Measurements from ENCODE around the gene AQP11. TPM values are rescaled to one million over a fixed set of nuclear protein-coding genes. Genes with fewer than 3 reads are reported as not detected.
A peak's percentile ranks its signal among the peaks of the same experiment; 100 is the strongest.
"Not testable (repeated sequence)": the region's sequence is repeated elsewhere in the genome, so short reads cannot be mapped to it uniquely, and the experiment has no call there.

AQP11 gene
- total RNA-seq, 2 experiments from 2014 or later, result 0.20 TPM; not detected in 1

GRCh38 chr11:77604281-77604680, 14.5 kb downstream of the AQP11 start:
- Mint-ChIP-seq H3K4me3 (no peak overlapping the region), H3K4me1 (no peaks in the 10 kb centered on the region), H3K9me3 (no peaks in the 10 kb centered on the region), H3K27me3 (no peaks in the 10 kb centered on the region), H3K27ac (no peak overlapping the region), H3K36me3 (ENCODE audit: low read depth) (peaks cover 7% of the 10 kb centered on the region)
- CTCF ChIA-PET, result no interaction called here
- POLR2A ChIA-PET, result no interaction called here
- no peak for DNase-seq

DNA sequence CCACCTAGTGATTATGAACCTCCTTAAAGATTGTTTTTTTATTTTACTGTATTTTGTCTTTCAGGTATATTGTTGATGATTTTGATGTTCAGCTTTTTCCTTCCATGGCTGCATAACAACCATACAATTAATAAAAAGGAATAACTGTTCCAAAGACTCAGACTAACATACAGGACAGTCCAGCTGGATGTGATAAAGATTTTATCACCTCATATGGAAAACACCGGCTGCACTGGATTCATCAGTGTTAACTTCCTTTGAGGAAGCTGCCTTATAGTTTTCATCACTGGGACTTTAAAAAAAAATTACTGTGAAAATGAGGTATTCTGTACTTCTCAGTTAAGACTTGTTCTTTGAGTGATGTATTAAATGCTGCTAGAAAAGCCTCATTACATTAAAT, 19.5 kb downstream of the AQP11 start:
- Mint-ChIP-seq H3K4me3 (no peak overlapping the region), H3K27me3 (no peaks in the 10 kb centered on the region), H3K36me3 (ENCODE audit: low read depth) (peaks cover 13% of the 10 kb centered on the region), H3K27ac (no peak overlapping the region), H3K9me3 (no peaks in the 10 kb centered on the region), H3K4me1 (no peaks in the 10 kb centered on the region)
- no peak for DNase-seq
- POLR2A ChIA-PET, result no interaction called here
- CTCF ChIA-PET, result no interaction called here

GRCh38 chr11:77611921-77612320, 22.2 kb downstream of the AQP11 start:
- POLR2A ChIA-PET, result interaction anchor here (0.6 kb wide), 2 partner anchors 73 to 878 kb away, joined by 3 to 4 read pairs; no protein-coding TSS in a partner anchor
- no peak overlapping the region for H3K27ac Mint-ChIP-seq
- CTCF ChIA-PET, result interaction anchor here (0.6 to 0.8 kb wide), 2 partner anchors 12 to 119 kb away, joined by 3 read pairs; no protein-coding TSS in a partner anchor

DNA sequence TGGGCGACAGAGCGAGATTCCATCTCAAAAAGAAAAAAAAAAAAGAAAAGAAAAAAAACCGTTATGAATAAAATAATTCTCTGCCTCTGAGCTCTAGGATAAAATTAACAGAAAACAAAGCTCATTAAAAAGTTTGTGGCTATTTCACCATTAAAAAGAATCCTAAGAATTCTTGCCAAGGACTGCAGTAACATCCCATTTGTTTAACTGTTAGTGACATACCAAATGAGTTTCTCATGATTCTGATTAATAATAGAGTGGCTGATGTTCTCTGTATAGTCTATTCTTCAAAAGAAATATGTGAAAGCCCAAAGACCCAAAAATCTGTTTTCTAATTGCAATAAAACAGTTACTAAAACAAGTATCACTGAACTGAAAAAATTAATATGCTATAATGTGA, 28.1 kb downstream of the AQP11 start:
- CTCF ChIA-PET, result interaction anchor here (0.6 to 2.4 kb wide), 3 partner anchors 11 to 491 kb away, joined by 3 to 6 read pairs (median 4); no protein-coding TSS in a partner anchor
- H3K4me1 Mint-ChIP-seq, result no peaks in the 10 kb centered on the region
- POLR2A ChIA-PET, result no interaction called here
- H3K27me3 Mint-ChIP-seq, result no peaks in the 10 kb centered on the region
- peaks cover 26% of the 10 kb centered on the region for H3K36me3 Mint-ChIP-seq (ENCODE audit: low read depth)
- H3K27ac Mint-ChIP-seq, result no peak overlapping the region
- no peak for DNase-seq
- H3K9me3 Mint-ChIP-seq, result no peaks in the 10 kb centered on the region
- H3K4me3 Mint-ChIP-seq, result no peak overlapping the region

More at GRCh38 chr11:77611921-77612320, 22.2 kb downstream of the AQP11 start:
- Mint-ChIP-seq H3K4me1 (no peaks in the 10 kb centered on the region), H3K36me3 (ENCODE audit: low read depth) (peaks cover 17% of the 10 kb centered on the region), H3K9me3 (no peaks in the 10 kb centered on the region), H3K4me3 (no peak overlapping the region), H3K27me3 (no peaks in the 10 kb centered on the region)
- DNase-seq, result no peak

- H3K27ac Mint-ChIP-seq, result no peak overlapping the region
- POLR2A ChIA-PET, result no interaction called here
- no peaks in the 10 kb centered on the region for H3K27me3 Mint-ChIP-seq
- DNase-seq, result peak; percentile 64
- CTCF ChIA-PET, result interaction anchor here (0.5 to 2.5 kb wide), 5 partner anchors 12 to 529 kb away, joined by 3 to 6 read pairs (median 3); no protein-coding TSS in a partner anchor
- no peaks in the 10 kb centered on the region for H3K9me3 Mint-ChIP-seq
- no peaks in the 10 kb centered on the region for H3K4me1 Mint-ChIP-seq
- H3K4me3 Mint-ChIP-seq, result no peak overlapping the region
- peaks cover 34% of the 10 kb centered on the region for H3K36me3 Mint-ChIP-seq (ENCODE audit: low read depth)
Observed at GRCh38 chr11:77619576-77620198, 29.9 kb downstream of the AQP11 start.

GRCh38 chr11:77630157-77630710, 40.5 kb downstream of the AQP11 start:
- POLR2A ChIA-PET, result no interaction called here
- CTCF ChIA-PET, result interaction anchor here (0.7 to 1.5 kb wide), 3 partner anchors 8 to 17 kb away, joined by 3 to 4 read pairs (median 3); no protein-coding TSS in a partner anchor
- H3K27me3 Mint-ChIP-seq, result no peaks in the 10 kb centered on the region
- no peak for DNase-seq
- no peaks in the 10 kb centered on the region for H3K9me3 Mint-ChIP-seq
- no peak overlapping the region for H3K4me3 Mint-ChIP-seq
- peaks cover 35% of the 10 kb centered on the region for H3K4me1 Mint-ChIP-seq
- peaks cover 27% of the 10 kb centered on the region for H3K36me3 Mint-ChIP-seq (ENCODE audit: low read depth)
- no peak overlapping the region for H3K27ac Mint-ChIP-seq

DNA sequence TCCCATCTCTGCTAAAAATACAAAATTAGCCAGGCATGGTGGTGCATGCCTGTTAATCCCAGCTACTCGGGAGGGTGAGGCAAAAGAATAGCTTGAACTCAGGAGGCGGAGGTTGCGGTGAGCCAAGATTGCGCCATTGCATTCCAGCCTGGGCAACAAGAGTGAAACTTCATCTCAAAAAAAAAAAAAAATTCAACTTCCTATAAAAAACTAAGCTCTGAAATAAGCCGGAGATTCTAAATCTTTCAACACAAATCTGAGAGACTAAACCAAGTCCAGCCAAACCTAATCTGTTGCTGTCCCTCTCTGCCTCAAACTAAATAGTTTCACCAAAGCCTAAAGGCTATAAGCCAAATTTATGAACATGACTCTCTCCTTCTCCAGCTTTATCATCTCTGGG, 44.2 kb downstream of the AQP11 start:
- peaks cover 30% of the 10 kb centered on the region for H3K36me3 Mint-ChIP-seq (ENCODE audit: low read depth)
- CTCF ChIA-PET, H3K27me3 Mint-ChIP-seq, DNase-seq, H3K9me3 Mint-ChIP-seq: not testable (repeated sequence)
- H3K4me1 Mint-ChIP-seq, result peaks cover 57% of the 10 kb centered on the region
- POLR2A ChIA-PET, result interaction anchor here (0.7 kb wide), 1 partner anchor 361 kb away, joined by 6 read pairs; the partner anchor contains the start of gene INTS4
- H3K4me3 Mint-ChIP-seq, result peak overlapping the region; percentile 34
- peak overlapping the region; percentile 13 for H3K27ac Mint-ChIP-seq

- ChIA-PET POLR2A (interaction anchor here (0.5 kb wide), 1 partner anchor 9 kb away, joined by 3 read pairs; no protein-coding TSS in a partner anchor), CTCF (no interaction called here)
- peak overlapping the region; percentile 91 for H3K27ac Mint-ChIP-seq
- H3K4me1 Mint-ChIP-seq, result peaks cover 45% of the 10 kb centered on the region
- no peak for DNase-seq
- peaks cover 26% of the 10 kb centered on the region for H3K36me3 Mint-ChIP-seq (ENCODE audit: low read depth)
- H3K4me3 Mint-ChIP-seq, result peak overlapping the region; percentile 81
- peaks cover 17% of the 10 kb centered on the region for H3K9me3 Mint-ChIP-seq
- H3K27me3 Mint-ChIP-seq, result no peaks in the 10 kb centered on the region
Observed at GRCh38 chr11:77636731-77637344, 47.1 kb downstream of the AQP11 start.

DNA sequence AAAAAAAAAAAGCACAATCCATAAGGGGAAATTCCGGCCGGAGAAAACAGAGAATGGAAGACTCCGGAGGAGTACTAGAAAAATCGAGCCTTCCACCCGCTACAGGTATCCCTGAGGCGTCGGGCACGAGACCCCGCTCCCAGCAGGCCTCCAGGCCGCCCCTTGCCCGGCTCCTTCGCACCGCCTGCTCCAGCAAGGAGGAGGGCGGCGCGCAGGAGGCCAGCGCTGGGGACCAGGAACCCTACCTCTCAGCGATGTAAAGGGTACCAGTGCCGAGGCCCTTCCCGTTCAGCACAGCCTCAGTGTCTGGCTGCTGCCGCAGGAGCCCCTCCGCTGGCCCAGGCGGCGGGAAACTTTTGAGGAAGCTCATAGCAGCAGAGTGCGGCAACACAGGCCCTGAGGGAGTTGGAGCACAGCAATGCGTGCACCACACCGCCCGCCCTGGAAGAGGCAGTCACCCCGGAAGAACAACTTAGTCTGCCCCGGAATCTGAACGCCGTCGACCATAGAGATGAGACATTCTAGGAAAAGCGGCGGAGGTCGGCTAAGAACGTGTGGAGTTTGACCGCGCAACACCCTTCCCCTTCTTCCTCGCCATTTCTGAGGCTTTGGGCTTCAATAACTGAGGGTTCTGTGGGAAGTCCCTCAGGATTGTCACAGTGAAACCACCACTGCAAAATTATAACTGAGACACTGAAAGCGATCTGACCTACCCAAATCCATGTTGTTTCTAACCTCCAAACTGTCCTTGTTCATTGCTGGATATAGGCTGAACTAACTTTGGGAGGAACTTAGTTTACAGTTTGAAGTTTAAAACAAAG, 47.8 kb downstream of the AQP11 start, which contains the start of gene CLNS1A:
TSS of gene CLNS1A (minus strand) at position 450 of the 821 bp plus-strand sequence. CDS start at position 370, 80 bp downstream.
- H3K4me3 Mint-ChIP-seq, result peak within 1 kb of the TSS; percentile 81
- CTCF ChIA-PET, result interaction anchor here (0.6 kb wide), 1 partner anchor 67 kb away, joined by 3 read pairs; no protein-coding TSS in a partner anchor
- peaks cover 40% of the 10 kb centered on the region for H3K4me1 Mint-ChIP-seq
- H3K36me3 Mint-ChIP-seq (ENCODE audit: low read depth), result peaks cover 24% of the 10 kb centered on the region
- DNase-seq, result peak; percentile 87
- H3K27me3 Mint-ChIP-seq, result no peaks in the 10 kb centered on the region
- peak within 1 kb of the TSS; percentile 91 for H3K27ac Mint-ChIP-seq
- POLR2A ChIA-PET, result interaction anchor here (0.5 kb wide), 1 partner anchor 8 kb away, joined by 3 read pairs; no protein-coding TSS in a partner anchor
- peaks cover 17% of the 10 kb centered on the region for H3K9me3 Mint-ChIP-seq

- H3K4me1 Mint-ChIP-seq, result peaks cover 15% of the 10 kb centered on the region
- H3K9me3 Mint-ChIP-seq, result peaks cover 17% of the 10 kb centered on the region
Observed at GRCh38 chr11:77642228-77642627, 52.5 kb downstream of the AQP11 start.

DNA sequence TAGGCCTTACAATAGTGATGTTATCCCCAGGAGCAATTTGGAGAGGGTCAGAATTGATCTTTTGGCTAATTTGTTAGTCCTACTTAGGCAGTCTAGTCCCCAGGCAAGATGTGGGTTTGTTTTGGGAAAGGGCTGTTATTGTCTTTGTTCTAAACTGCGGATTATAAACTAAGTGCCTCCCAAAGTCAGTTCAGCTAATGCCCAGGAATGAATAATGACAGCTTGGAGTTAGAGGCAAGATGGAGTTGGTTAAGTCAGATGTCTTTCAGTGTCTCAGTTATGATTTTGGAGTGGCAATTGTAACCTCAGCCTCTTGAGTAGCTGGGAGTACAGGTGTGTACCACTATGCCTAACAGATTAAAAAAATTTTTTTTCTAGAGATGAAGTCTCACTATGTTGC, 55.1 kb downstream of the AQP11 start:
- no peak overlapping the region for H3K4me3 Mint-ChIP-seq
- ChIA-PET POLR2A (no interaction called here), CTCF (interaction anchor here (0.9 kb wide), 1 partner anchor 15 kb away, joined by 3 read pairs; no protein-coding TSS in a partner anchor)
- peaks cover 8% of the 10 kb centered on the region for H3K9me3 Mint-ChIP-seq
- H3K36me3 Mint-ChIP-seq (ENCODE audit: low read depth), result no peaks in the 10 kb centered on the region
- no peak for DNase-seq
- peaks cover 7% of the 10 kb centered on the region for H3K4me1 Mint-ChIP-seq
- H3K27ac Mint-ChIP-seq, result no peak overlapping the region
- peaks cover 9% of the 10 kb centered on the region for H3K27me3 Mint-ChIP-seq

More at GRCh38 chr11:77642228-77642627, 52.5 kb downstream of the AQP11 start:
- H3K4me3 Mint-ChIP-seq, result no peak overlapping the region
- H3K36me3 Mint-ChIP-seq (ENCODE audit: low read depth), result peaks cover 6% of the 10 kb centered on the region
- CTCF ChIA-PET, result no interaction called here
- POLR2A ChIA-PET, result no interaction called here
- H3K27ac Mint-ChIP-seq, result no peak overlapping the region
- no peak for DNase-seq
- peaks cover 5% of the 10 kb centered on the region for H3K27me3 Mint-ChIP-seq

GRCh38 chr11:77647654-77648305, 58.0 kb downstream of the AQP11 start:
- Mint-ChIP-seq H3K27me3 (peaks cover 9% of the 10 kb centered on the region), H3K36me3 (ENCODE audit: low read depth) (no peaks in the 10 kb centered on the region), H3K9me3 (no peaks in the 10 kb centered on the region), H3K27ac (no peak overlapping the region), H3K4me1 (peaks cover 7% of the 10 kb centered on the region), H3K4me3 (no peak overlapping the region)
- ChIA-PET CTCF (interaction anchor here (1.4 kb wide), 2 partner anchors 13 to 18 kb away, joined by 3 to 4 read pairs; no protein-coding TSS in a partner anchor), POLR2A (interaction anchor here (0.6 kb wide), 1 partner anchor 309 kb away, joined by 4 read pairs; no protein-coding TSS in a partner anchor)
- DNase-seq, result no peak
